Measurements from ENCODE around the gene TAS1R1.
"Not testable (repeated sequence)": the region's sequence is repeated elsewhere in the genome, so short reads cannot be mapped to it uniquely, and the experiment has no call there.

DNA sequence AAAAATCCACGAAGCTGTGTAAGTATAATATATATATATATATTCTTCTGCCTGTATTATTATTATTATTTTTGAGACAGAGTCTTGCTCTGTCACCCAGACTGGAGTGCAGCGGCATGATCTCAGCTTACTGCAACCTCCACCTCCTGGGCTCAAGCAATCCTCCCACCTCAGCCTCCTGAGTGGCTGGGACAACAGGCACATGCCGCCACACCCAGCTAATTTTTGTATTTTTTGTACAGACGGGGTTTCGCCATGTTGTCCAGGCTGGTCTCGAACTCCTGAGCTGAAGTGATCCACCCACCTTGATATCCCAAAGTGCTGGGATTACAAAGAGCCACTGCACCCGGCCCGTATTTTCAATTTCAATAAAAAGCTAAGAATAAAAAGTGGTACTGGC is 44.9 kb downstream of the TAS1R1 start:
- TF ChIP-seq, protein P1, sequence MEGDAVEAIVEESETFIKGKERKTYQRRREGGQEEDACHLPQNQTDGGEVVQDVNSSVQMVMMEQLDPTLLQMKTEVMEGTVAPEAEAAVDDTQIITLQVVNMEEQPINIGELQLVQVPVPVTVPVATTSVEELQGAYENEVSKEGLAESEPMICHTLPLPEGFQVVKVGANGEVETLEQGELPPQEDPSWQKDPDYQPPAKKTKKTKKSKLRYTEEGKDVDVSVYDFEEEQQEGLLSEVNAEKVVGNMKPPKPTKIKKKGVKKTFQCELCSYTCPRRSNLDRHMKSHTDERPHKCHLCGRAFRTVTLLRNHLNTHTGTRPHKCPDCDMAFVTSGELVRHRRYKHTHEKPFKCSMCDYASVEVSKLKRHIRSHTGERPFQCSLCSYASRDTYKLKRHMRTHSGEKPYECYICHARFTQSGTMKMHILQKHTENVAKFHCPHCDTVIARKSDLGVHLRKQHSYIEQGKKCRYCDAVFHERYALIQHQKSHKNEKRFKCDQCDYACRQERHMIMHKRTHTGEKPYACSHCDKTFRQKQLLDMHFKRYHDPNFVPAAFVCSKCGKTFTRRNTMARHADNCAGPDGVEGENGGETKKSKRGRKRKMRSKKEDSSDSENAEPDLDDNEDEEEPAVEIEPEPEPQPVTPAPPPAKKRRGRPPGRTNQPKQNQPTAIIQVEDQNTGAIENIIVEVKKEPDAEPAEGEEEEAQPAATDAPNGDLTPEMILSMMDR (optimal IDR thresholded peaks at IDR 0.05 in 1 of 3, IDR thresholded peaks at IDR 0.05 in 1 of 3, conservative IDR thresholded peaks at IDR 0.05 in 1 of 3; ENCODE audit: extremely low read depth in 1 of 3, insufficient read depth in 2 of 3, low read length in 3 of 3): not testable (repeated sequence)
- TF ChIP-seq EZH2 (IDR thresholded peaks at IDR 0.05; ENCODE audit: low read length): not testable (repeated sequence)
